GM12891 (cell line): ENCODE results near the gene ZNF397.

Source experiments
- POLR2AphosphoS5 ChIP-seq: IDR thresholded peaks from 2 replicates; pipeline ENCODE4 v1.6.1; 2011; ENCODE audit warnings: low read depth, low read length, control low read depth
- TAF1 ChIP-seq: IDR thresholded peaks from 2 replicates; pipeline ENCODE4 v1.6.1; 2011; ENCODE audit warnings: low read depth, low read length, control low read depth

DNA sequence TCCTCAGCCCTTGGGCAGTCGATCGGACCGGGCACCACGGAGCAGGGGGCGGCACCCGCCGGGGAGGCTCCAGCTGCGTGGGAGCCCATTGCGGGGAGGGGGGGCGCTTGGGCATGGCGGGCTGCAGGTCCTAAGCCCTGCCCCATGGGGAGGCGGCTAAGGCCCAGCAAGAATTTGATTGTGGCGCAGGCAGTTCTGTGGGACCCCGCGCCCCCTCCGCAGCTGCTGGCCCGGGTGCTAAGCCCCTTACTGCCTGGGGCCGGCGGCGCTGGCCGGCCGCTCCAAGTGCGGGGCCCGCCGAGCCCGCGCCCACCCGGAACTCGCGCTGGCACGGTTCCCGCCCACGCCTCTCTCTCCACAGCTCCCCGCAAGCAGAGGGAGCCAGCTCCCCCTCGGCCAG lies 30.8 kb downstream of the ZNF397 start:
- TF ChIP-seq TAF1 (no peak), POLR2AphosphoS5 (no peak)
